Endometrial microvascular endothelial cells (primary cell): ENCODE data around the gene SLC6A16. TPM values are rescaled to one million over a fixed set of nuclear protein-coding genes. Genes with fewer than 3 reads are reported as not detected.
"Not testable (repeated sequence)": the region's sequence is repeated elsewhere in the genome, so short reads cannot be mapped to it uniquely, and the experiment has no call there.

Experiments used
- in situ Hi-C: cut with HindIII; loops from 2 replicates; pipeline ENCODE4 v1.10.0; 2017; ENCODE audit warnings: low sequenced_read_pairs, low pct_unique_long_range_greater_than_20kb; ENCODE audit errors: inconsistent ontology term
- total RNA-seq: library from RNA; depleted of rRNA; stranded (reverse); fragments of >200 nt; gene quantifications from one replicate; pipeline ENCODE4 v1.2.3, GENCODE V29; 2015; ENCODE audit errors: inconsistent ontology term

Gene SLC6A16
- total RNA-seq, 1 donor from 2014 or later: not detected

DNA sequence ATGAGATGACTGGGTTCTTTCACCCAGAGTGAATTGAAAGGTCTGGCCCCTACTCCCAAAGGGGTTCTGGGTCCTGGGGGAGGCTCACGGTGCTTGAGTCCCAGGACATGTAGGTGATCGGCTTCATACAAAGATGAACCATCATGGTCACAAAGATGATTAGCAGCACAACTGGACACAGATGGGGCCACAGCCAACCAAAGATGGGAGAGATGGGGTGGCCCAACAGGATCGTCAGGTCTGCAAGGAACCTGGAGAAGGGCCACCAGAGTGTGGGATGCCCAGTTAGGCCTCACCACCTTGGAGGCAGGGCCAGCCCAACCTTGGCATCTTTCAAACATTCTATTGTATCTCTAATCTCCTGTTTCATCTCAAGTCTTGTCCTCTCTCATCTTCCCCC is 34.5 kb downstream of the SLC6A16 start:
- in situ Hi-C loops: no loop called here

DNA sequence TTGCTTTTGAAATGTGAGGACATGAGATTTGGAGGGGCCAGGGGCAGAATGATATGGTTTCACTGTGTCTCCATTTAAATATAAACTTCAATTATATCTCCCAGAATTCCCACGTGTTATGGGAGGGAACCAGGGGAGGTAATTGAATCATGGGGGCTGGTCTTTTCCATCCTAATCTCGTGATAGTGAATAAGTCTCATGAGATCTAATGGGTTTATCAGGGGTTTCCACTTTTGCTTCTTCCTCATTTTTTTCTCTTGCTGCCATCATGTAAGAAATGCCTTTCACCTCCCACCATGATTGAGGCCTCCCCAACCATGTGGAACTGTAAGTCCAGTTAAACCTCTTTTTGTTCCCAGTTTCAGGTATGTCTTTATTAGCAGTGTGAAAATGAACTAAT is 35.7 kb downstream of the SLC6A16 start:
- in situ Hi-C loops: not testable (repeated sequence)

DNA sequence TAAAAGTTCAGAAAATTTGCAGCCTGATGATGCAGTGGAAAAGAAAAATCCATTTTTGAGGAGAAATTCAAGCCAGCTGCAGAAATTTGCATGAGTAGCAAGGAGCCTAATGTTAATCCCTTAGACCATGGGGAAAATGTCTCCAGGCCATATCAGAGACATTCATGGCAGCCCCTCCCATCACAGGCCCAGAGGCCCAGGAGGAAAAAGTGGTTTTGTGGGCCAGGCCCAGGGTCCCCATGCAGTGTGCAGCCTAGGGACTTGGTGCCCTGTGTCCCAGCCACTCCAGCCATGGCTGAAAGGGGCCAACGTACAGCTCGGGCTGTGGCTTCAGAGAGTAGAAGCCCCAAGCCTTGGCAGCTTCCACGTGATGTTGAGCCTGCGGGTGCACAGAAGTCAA is 36.8 kb downstream of the SLC6A16 start:
- in situ Hi-C loops: not testable (repeated sequence)

DNA sequence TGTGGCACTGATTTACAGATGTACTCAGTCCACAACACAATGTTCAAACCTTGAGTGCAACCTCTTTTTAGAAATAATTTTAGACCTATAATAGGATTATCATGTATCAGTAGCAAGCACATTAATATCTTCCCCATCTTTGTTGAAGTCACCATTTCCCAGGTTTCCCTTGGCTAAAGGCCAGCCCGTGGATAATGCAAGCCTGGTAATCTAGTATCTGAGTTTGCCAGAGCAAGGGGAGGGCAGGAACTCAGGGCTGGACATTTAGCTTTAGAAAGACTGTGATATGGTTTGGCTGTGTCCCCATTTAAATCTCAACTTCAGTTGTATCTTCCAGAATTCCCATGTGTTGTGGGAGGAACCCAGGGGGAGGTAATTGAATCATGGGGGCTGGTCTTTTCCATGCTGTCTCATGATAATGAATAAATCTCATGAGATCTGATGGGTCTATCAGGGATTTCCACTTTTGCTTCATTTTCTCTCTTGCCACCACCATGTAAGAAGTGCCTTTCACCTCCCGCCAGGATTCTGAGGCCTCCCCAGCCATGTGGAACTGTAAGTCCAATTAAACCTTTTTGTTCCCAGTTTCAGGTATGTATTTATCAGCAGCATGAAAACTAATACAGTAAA is 37.7 kb downstream of the SLC6A16 start:
- in situ Hi-C loops: no loop called here

DNA sequence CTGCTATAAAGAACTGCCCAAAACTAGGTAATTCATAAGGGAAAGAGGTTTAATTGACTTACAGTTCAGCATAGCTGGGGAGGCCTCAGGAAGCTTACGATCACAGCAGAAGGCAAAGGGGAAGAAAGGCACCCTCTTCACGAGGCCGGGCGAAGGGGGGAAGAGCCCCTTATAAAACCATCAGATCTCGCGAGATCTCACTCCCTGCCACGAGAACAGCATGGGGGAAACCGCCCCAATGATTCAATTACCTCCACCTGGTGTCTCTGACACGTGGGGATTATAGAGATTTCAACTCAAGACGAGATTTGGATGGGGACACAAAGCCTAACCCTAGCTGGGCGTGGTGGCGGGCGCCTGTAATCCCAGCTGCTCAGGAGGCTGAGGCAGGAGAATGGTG is 42.8 kb downstream of the SLC6A16 start:
- in situ Hi-C loops: no loop called here

DNA sequence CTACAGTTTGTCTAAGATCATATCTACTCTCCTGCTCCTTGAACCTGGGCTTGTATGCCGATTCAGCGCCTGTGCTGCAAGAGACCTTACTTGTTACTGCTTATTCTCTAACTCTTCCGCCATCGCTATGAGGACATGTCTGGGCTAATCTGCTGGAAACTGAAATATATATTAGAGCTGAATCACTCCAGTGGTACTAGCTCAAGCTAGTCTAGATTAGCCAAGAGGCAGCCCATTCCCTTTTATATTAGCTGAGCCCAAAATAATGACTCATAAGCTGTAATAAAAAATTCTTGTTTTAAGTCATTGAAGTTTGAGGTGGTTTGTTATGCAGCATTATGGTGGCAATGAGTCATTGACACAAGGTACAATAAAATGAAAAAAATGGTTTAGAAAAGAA is 52.8 kb downstream of the SLC6A16 start:
- in situ Hi-C loops: no loop called here

DNA sequence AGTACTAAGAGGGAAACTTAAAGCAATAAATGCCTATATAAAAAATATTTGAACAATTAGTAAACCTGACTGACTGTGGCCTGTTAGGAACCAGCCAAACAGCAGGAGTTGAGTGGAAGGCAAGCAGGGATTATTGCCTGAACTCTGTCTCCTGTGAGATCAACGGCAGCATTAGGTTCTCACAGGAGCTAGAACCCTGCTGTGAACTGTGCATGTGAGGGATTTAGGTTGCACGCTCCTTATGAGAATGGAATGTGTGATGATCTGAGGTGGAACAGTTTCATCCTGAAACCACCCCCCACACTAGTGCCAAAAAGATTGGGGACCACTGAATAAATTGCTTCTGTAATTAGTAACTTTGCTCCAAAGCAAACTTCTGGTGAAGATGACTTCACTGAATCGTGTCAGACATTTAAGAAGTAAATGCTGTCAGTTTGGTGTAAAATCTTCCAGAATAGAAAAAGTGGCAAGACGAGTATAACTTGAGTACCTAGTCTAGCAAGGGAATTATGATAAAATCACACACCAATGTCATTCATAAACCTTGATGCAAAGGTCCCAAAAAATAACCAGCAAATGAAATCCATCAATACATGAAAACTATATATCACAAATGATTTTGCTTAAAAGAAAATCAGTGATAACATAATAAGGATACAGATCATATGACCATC is 53.8 kb downstream of the SLC6A16 start:
- in situ Hi-C loops: no loop called here

DNA sequence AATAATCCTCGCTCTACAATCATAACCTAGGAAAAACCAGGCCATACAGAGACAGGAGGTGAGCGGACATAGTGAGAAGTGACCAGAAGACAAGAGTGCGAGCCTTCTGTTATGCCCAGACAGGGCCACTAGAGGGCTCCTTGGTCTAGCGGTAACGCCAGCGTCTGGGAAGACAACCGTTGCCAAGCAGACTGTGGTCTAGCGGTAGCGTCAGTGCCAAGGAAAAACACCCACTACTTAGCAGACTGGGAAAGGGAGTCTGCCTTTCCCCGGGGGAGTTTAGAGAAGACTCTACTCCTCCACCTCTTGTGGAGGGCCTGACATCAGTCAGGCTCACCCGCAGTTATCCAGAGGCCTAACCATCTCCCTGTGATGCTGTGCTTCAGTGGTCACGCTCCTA is 58.6 kb downstream of the SLC6A16 start:
- in situ Hi-C loops: not testable (repeated sequence)

DNA sequence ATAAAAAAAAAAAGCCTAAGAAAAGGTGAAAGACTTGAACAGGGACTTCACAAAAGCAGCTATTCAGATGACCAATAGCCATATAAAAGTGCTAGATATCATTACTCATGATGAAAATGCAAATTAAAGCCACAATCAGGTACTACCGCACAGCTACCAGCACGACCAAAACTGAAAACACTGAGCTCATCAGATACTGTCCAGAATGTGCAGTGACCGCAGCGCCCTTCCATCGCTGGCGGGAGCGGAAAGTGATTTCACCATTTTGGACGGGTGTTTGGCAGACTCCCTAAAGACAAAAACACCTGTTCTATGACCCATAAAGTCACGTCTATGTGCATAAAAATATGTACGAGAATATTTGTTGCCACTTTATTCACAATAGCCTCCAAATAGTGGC is 60.7 kb downstream of the SLC6A16 start:
- in situ Hi-C loops: no loop called here

DNA sequence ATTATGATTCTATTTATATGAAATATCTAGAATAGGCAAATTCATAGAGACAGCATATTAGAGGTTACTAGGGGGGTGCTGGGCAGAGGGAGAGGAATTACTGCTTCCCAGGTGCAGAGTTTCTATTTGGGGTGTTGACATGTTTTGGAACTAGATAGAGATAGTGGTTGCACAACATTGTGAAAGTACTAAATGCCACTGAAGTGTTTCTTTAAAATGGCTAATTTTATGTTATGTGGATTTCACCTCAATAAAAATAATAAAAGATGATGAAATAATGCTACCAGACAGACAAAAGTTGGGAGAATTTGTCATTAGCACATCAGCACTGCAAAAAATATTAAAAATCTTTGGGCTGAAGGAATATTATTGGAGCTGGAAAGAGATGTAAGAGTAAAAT is 63.4 kb downstream of the SLC6A16 start:
- in situ Hi-C loops: no loop called here

DNA sequence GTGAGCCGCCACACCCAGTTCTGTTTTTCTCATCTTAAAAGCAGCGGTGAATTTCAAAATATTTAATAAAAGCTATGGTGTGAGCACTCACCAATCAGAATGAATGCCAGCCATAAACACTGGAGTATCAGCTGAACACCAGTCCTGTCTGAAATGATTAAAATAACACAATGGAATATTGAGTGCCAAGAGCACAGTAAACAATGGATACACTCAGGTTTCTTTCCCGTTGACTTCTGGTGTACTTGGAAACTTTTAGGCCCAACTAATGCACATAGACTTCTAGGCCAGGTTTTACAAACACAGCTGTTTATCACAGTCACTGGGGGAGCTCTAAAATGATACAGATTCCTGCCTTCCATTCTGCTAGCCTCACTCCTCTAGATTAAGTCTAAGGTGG is 68.3 kb downstream of the SLC6A16 start:
- in situ Hi-C loops: no loop called here

DNA sequence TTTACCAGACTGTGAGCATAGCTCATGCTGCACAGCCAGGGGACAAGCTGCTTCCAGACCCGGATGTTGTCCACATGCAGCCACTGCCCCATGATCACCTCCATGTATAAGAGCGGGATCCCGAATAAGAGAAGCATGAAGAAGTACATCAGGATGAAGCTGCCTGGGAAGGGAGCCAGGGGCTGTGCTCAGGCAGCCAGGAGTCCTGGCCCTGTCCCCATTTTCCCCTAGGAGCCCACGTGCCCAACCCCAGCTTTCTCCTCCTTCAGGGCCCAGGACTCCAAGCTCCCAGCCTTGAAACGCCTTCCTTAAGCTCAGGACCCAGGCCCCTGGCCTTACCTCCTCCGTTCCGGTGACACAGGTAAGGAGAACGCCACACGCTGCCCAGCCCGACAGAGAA is 69.3 kb downstream of the SLC6A16 start:
- in situ Hi-C loops: no loop called here

DNA sequence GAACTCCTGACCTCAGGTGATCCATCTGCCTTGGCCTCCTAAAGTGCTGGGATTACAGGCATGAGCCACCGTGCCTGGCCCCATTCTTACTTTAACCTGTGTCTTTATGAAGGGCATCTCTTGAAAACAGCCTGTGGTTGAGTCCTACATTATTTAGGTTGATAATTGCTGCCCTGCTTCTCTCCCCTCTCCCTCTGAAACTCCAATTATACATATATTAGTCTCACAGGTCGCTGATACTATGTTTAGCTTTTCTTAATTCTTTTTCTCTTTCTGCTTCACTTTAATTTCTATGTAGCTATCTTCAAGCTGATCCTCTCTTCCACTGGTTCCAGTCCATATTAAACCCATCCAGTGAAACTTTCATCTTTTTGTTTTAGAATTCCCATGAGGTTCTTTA is 75.1 kb downstream of the SLC6A16 start:
- in situ Hi-C loops: no loop called here

DNA sequence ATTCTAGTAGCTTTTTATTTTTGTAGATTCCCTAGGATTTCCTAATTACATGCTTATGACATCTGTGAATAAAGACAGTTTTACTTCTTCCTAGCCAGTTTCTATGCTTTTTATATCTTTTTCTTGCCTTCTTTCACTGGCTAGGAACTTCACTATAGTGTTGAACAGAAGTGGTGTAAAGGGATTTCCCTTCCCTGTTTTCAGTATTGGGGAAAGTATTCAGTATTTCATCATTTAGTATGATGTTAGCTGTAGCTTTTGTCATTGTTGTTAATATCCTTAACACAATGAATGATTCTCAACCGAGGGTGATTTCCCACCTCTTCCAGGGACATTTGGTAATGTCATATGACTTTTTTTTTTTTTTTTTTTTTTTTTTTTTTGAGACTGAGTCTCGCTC is 77.3 kb downstream of the SLC6A16 start:
- in situ Hi-C loops: no loop called here

DNA sequence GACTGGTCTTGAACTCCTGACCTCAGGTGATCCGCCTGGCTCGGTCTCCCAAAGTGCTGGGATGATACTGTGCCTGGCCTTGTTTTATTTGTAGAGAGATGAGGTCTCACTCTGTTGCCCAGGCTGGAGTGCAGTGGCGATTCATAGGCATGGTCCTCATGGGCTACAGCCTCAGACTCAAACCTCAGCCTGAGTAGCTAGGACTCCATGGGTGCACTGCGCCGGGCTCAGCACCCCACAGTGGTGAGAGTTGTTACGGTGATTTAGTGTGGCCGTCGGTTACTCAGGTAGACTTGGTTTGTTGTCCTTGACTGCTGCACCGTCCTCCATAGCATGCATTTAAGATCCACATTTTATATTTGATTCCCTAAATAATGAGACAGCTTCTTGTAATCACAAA is 80.7 kb downstream of the SLC6A16 start:
- in situ Hi-C loops: no loop called here

DNA sequence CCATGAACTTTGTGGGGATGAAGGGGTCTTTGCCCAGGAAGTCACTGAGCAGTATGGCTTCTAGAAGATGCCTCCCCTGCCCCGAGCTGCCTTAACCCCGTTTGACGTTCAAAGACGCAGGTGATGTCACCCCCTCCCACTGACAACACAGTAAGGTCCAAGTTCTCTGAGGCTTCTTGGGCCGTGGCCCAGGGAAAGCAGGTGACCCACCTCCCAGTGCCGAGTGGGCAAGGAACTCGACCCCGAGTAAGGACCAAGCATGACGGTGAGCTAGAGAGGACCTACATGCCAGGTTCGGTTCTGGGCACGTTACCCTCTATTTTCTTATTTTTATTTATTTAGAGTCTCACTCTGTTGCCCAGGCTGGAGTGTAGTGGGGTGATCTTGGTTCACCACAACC is 81.3 kb downstream of the SLC6A16 start:
- in situ Hi-C loops: no loop called here

DNA sequence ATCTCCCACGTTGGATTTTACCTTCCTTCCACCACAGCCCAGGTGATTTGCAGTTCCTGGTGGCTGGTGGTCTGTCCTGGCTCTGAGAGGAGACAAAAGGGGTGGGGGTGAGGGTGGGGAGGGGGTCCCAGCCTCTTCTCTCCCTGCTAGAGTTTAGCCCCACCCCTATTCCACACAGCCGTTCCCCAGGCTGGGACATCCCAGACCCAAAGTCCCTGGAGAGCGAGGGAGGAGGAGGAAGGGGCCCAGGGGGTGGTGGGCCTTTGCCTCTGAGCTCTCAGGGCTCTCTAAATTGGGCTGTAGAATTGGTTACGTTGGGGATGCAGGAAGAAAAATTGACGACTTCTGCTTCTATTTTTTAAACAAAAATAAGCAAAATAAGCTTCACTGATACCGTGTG is 81.9 kb downstream of the SLC6A16 start:
- in situ Hi-C loops: no loop called here

DNA sequence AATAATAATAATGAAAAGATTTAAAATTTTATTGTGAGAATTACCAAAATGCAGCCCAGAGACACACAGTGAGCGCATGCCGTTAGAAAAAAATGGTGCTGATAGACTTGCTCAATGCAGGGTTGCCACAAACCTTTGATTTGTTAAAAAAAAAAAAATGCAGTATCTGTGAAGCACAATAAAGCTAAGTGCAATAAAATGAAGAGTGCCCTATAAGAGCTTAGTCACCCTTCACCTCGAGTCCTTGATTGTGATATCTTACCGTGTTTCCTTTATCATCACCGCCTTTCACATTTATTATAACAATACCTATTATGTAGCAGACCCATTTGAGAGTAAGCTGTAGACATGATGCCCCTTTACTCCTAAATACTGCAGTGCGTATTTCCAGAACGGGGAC is 83.2 kb downstream of the SLC6A16 start:
- in situ Hi-C loops: no loop called here
